Mucosa of descending colon (tissue), 3 donors: ENCODE measurements around the gene ZNF831. TPM values are rescaled to one million over a fixed set of nuclear protein-coding genes. Genes with fewer than 3 reads are reported as not detected.

ENCODE experiments used
- ATAC-seq: fragments of 200-7000 bp; cut with Tn5 transposase; one replicate; pipeline ENCODE4 v1.9.1; 2020; ENCODE audit warnings: mild to moderate bottlenecking, moderate library complexity
- DNase-seq, 3 donors: peaks; one replicate each; pipeline ENCODE4 v3.0.0-alpha.2; 2020
- H3K36me3 ChIP-seq: fragments of 200-600 bp; one replicate; pipeline ENCODE4 v1.8.0; 2021; ENCODE audit warnings: low read depth, mild to moderate bottlenecking
- H3K4me1 ChIP-seq: fragments of 200-600 bp; one replicate; pipeline ENCODE4 v1.8.0; 2021; ENCODE audit warnings: low read depth, mild to moderate bottlenecking
- H3K4me3 ChIP-seq: fragments of 200-600 bp; one replicate; pipeline ENCODE4 v1.8.0; 2021; ENCODE audit warnings: mild to moderate bottlenecking
- H3K9me3 ChIP-seq: fragments of 200-600 bp; one replicate; pipeline ENCODE4 v1.8.0; 2021; ENCODE audit warnings: mild to moderate bottlenecking
- CTCF ChIP-seq: fragments of 200-600 bp; IDR thresholded peaks from one replicate; pipeline ENCODE4 v1.8.0; 2022; ENCODE audit warnings: antibody characterized with exemption, mild to moderate bottlenecking
- intact Hi-C, 2 donors: fragments of 100-400 bp; cut with DNase I in 1 of 2; cut with micrococcal nuclease in 1 of 2; formaldehyde crosslinking; loops; one replicate each; pipeline versions ENCODE4 v1.11.0 to v1.11.1; 2022; cut with DNase I, micrococcal nuclease
- total RNA-seq, 3 donors: library from RNA; stranded (reverse); fragmentation: NEBNext Ultra II Directional in 2 of 3; extraction: Animal tissue kit (Norgen Biotek cat#: 25700) in 2 of 3; gene quantifications; one replicate each; pipeline versions ENCODE4 v1.2.1 to v1.2.4, GENCODE V29; 2021 to 2023
- donor health status: DM: no; HTN: no; CAD: no; lungs with moderate emphysema.
- donor health status: DM: no; HTN: no; CAD: no.
- donor health status: DM: no; HTN: yes; CAD: no.

Gene ZNF831
- total RNA-seq, 3 donors from 2014 or later, result 0.38 to 0.89 (median 0.57) TPM

GRCh38 chr20:59141818-59142581 lies 21.6 kb upstream of the ZNF831 start:
- no peaks in the 10 kb centered on the region for H3K36me3 ChIP-seq

GRCh38 chr20:59143326-59143725 lies 20.3 kb upstream of the ZNF831 start:
- intact Hi-C loops, result no loop called here
- ATAC-seq (no peak), DNase-seq (no peak)
- Histone ChIP-seq H3K4me3 (no peak overlapping the region), H3K9me3 (no peaks in the 10 kb centered on the region), H3K36me3 (no peaks in the 10 kb centered on the region), H3K4me1 (no peaks in the 10 kb centered on the region)
- TF ChIP-seq CTCF, result no peak

More at GRCh38 chr20:59141818-59142581, 21.6 kb upstream of the ZNF831 start:
- Histone ChIP-seq H3K4me3 (no peak overlapping the region), H3K4me1 (peaks cover 7% of the 10 kb centered on the region), H3K9me3 (no peaks in the 10 kb centered on the region)
- DNase-seq (peak in 1 of 3 donors; percentile 57), ATAC-seq (no peak)
- TF ChIP-seq CTCF, result no peak
- intact Hi-C loops, result no loop called here

- no peaks in the 10 kb centered on the region for H3K9me3 ChIP-seq
- no peaks in the 10 kb centered on the region for H3K4me1 ChIP-seq
- H3K4me3 ChIP-seq, result no peak overlapping the region
- H3K36me3 ChIP-seq, result no peaks in the 10 kb centered on the region
- intact Hi-C loops, result no loop called here
- TF ChIP-seq CTCF, result no peak
- ATAC-seq (peak; percentile 36), DNase-seq (no peak)
These were observed 19.3 kb upstream of the ZNF831 start for GRCh38 chr20:59144179-59144830.

GRCh38 chr20:59144831-59145196 lies 18.8 kb upstream of the ZNF831 start:
- ATAC-seq (no peak), DNase-seq (no peak)
- H3K9me3 ChIP-seq, result no peaks in the 10 kb centered on the region
- intact Hi-C loops, result no loop called here
- H3K4me3 ChIP-seq, result no peak overlapping the region
- no peaks in the 10 kb centered on the region for H3K36me3 ChIP-seq
- TF ChIP-seq CTCF, result no peak
- no peaks in the 10 kb centered on the region for H3K4me1 ChIP-seq

GRCh38 chr20:59145247-59145923 lies 18.2 kb upstream of the ZNF831 start:
- no peaks in the 10 kb centered on the region for H3K36me3 ChIP-seq
- DNase-seq, result no peak
- intact Hi-C loops, result no loop called here
- no peak overlapping the region for H3K4me3 ChIP-seq
- no peak for ATAC-seq
- no peaks in the 10 kb centered on the region for H3K4me1 ChIP-seq
- TF ChIP-seq CTCF, result no peak
- H3K9me3 ChIP-seq, result no peaks in the 10 kb centered on the region
